H9 (cell line): ENCODE data around the gene SRGAP1. TPM values are rescaled to one million over a fixed set of nuclear protein-coding genes. Genes with fewer than 3 reads are reported as not detected.

Source experiments
- DNase-seq: peaks from one replicate; pipeline ENCODE4 v3.0.0-alpha.2; 2017
- H2AFZ ChIP-seq: one replicate; pipeline ENCODE4 v1.6.1; 2013; ENCODE audit warnings: mild to moderate bottlenecking, low read length, control low read depth, moderate library complexity
- H2AK5ac ChIP-seq: 2 replicates; pipeline ENCODE4 v1.6.1; 2013; ENCODE audit warnings: low read length, control low read depth, mixed read lengths; ENCODE audit not compliant: insufficient read length
- H2BK120ac ChIP-seq: one replicate; pipeline ENCODE4 v1.6.1; 2013; ENCODE audit warnings: low read depth, mild to moderate bottlenecking, low read length, control low read depth, inconsistent platforms; ENCODE audit not compliant: poor library complexity, severe bottlenecking
- H2BK12ac ChIP-seq: 2 replicates; pipeline ENCODE4 v1.6.1; 2013; ENCODE audit warnings: low read length, control low read depth, mixed read lengths, low read depth; ENCODE audit not compliant: insufficient read length
- H2BK15ac ChIP-seq: 2 replicates; pipeline ENCODE4 v1.6.1; 2013; ENCODE audit warnings: low read depth, low read length, control low read depth
- H2BK20ac ChIP-seq: one replicate; pipeline ENCODE4 v1.6.1; 2013; ENCODE audit warnings: low read depth, mild to moderate bottlenecking, low read length, control low read depth, inconsistent platforms; ENCODE audit not compliant: poor library complexity, severe bottlenecking
- H2BK5ac ChIP-seq: 2 replicates; pipeline ENCODE4 v1.6.1; 2013; ENCODE audit warnings: low read length, control low read depth, mixed read lengths; ENCODE audit not compliant: insufficient read length
- H3K14ac ChIP-seq: 2 replicates; pipeline ENCODE4 v1.6.1; 2013; ENCODE audit warnings: low read length, control low read depth; ENCODE audit not compliant: insufficient read depth
- H3K18ac ChIP-seq: 2 replicates; pipeline ENCODE4 v1.6.1; 2013; ENCODE audit warnings: low read depth, mild to moderate bottlenecking, mixed read lengths, low read length, control low read depth; ENCODE audit not compliant: insufficient read length
- H3K23ac ChIP-seq: 2 replicates; pipeline ENCODE4 v1.6.1; 2013; ENCODE audit warnings: low read length, control low read depth, mixed read lengths, low read depth; ENCODE audit not compliant: insufficient read length
- H3K23me2 ChIP-seq: 2 replicates; pipeline ENCODE4 v1.6.1; 2013; ENCODE audit warnings: low read depth, mild to moderate bottlenecking, mixed read lengths, low read length, control low read depth; ENCODE audit not compliant: insufficient read length, poor library complexity, severe bottlenecking
- H3K27ac ChIP-seq: 2 replicates; pipeline ENCODE4 v1.5.1; 2013; ENCODE audit warnings: low read length, control low read depth, mixed read lengths, low read depth; ENCODE audit not compliant: insufficient read length
- H3K27me3 ChIP-seq: 2 replicates; pipeline ENCODE4 v1.6.1; 2013; ENCODE audit warnings: low read length, control low read depth, inconsistent platforms; ENCODE audit not compliant: insufficient read depth
- H3K4ac ChIP-seq: 2 replicates; pipeline ENCODE4 v1.6.1; 2013; ENCODE audit warnings: low read depth, mild to moderate bottlenecking, control low read depth, inconsistent platforms, low read length, moderate library complexity
- H3K4me1 ChIP-seq: 2 replicates; pipeline ENCODE4 v1.6.1; 2013; ENCODE audit warnings: low read length, control low read depth, inconsistent platforms; ENCODE audit not compliant: insufficient read depth
- H3K4me2 ChIP-seq: 2 replicates; pipeline ENCODE4 v1.6.1; 2013; ENCODE audit warnings: low read length, control low read depth, mixed read lengths; ENCODE audit not compliant: insufficient read length, insufficient read depth
- H3K56ac ChIP-seq: 2 replicates; pipeline ENCODE4 v1.6.1; 2013; ENCODE audit warnings: low read depth, mild to moderate bottlenecking, mixed read lengths, low read length, control low read depth; ENCODE audit not compliant: insufficient read length
- H3K79me1 ChIP-seq: 2 replicates; pipeline ENCODE4 v1.6.1; 2013; ENCODE audit warnings: low read depth, mild to moderate bottlenecking, moderate library complexity, low read length, control low read depth, inconsistent platforms; ENCODE audit not compliant: insufficient read depth, poor library complexity, severe bottlenecking
- H3K79me2 ChIP-seq: 2 replicates; pipeline ENCODE4 v1.6.1; 2013; ENCODE audit warnings: low read length, control low read depth, inconsistent platforms; ENCODE audit not compliant: insufficient read depth
- H3K9ac ChIP-seq: 2 replicates; pipeline ENCODE4 v1.6.1; 2013; ENCODE audit warnings: low read length, control low read depth, mixed read lengths; ENCODE audit not compliant: insufficient read length; ENCODE audit errors: extremely low read depth
- H3K9me3 ChIP-seq: one replicate; pipeline ENCODE4 v1.6.1; 2013; ENCODE audit warnings: low read depth, low read length, inconsistent platforms; ENCODE audit not compliant: control insufficient read depth
- H3T11ph ChIP-seq: one replicate; pipeline ENCODE4 v1.6.1; 2013; ENCODE audit warnings: mild to moderate bottlenecking, low read length, control low read depth, inconsistent platforms
- H4K20me1 ChIP-seq: one replicate; pipeline ENCODE4 v1.6.1; 2013; ENCODE audit not compliant: control insufficient read depth, insufficient read length, insufficient read depth
- H4K5ac ChIP-seq: 2 replicates; pipeline ENCODE4 v1.6.1; 2013; ENCODE audit warnings: low read depth, mild to moderate bottlenecking, mixed read lengths, low read length, control low read depth; ENCODE audit not compliant: insufficient read length
- H4K8ac ChIP-seq: replicated peaks from 2 replicates; pipeline ENCODE4 v1.6.1; 2013; ENCODE audit warnings: low read length, control low read depth, mixed read lengths, low read depth; ENCODE audit not compliant: insufficient read length
- H4K91ac ChIP-seq: 2 replicates; pipeline ENCODE4 v1.6.1; 2013; ENCODE audit warnings: low read depth, mild to moderate bottlenecking, moderate library complexity, mixed read lengths, low read length, control low read depth; ENCODE audit not compliant: insufficient read length
- H3K27ac Mint-ChIP-seq, 3 experiments: 2 replicates in 2 of 3; 3 replicates in 1 of 3; pipeline ENCODE4 v1.8.0; 2020 to 2021; ENCODE audit warnings: mixed read lengths in 3 of 3, mild to moderate bottlenecking in 1 of 3, moderate library complexity in 1 of 3
- H3K27me3 Mint-ChIP-seq: 2 replicates; pipeline ENCODE4 v1.8.0; 2021; ENCODE audit warnings: low read depth, mild to moderate bottlenecking, moderate library complexity, mixed read lengths
- H3K36me3 Mint-ChIP-seq, 3 experiments: 2 replicates in 2 of 3; 3 replicates in 1 of 3; pipeline ENCODE4 v1.8.0; 2020 to 2021; ENCODE audit warnings: low read depth in 3 of 3, mixed read lengths in 3 of 3; ENCODE audit not compliant: insufficient read depth in 1 of 3
- H3K4me1 Mint-ChIP-seq, 2 experiments: 2 replicates each; pipeline ENCODE4 v1.8.0; 2020; ENCODE audit warnings: mixed read lengths in 2 of 2
- H3K4me3 Mint-ChIP-seq, 2 experiments: 2 replicates in 1 of 2; 3 replicates in 1 of 2; pipeline ENCODE4 v1.8.0; 2020 to 2021; ENCODE audit warnings: mild to moderate bottlenecking in 2 of 2, mixed read lengths in 2 of 2, moderate library complexity in 1 of 2
- H3K9me3 Mint-ChIP-seq, 2 experiments: 2 replicates in 1 of 2; 3 replicates in 1 of 2; pipeline ENCODE4 v1.8.0; 2020; ENCODE audit warnings: mild to moderate bottlenecking in 2 of 2, mixed read lengths in 2 of 2, moderate library complexity in 1 of 2
- total RNA-seq: library from RNA; stranded (reverse); gene quantifications from 2 replicates; pipeline ENCODE4 v1.2.1, GENCODE V29; 2021
- TF ChIP-seq, protein P1 (sequence below): fragments of 200-600 bp; sonication (generic); conservative IDR thresholded peaks from 3 replicates; pipeline ENCODE4 v1.8.0; 2021; ENCODE audit warnings: antibody characterized with exemption, mild to moderate bottlenecking

Gene SRGAP1
- total RNA-seq, 1 experiment from 2014 or later = 4.8 TPM

DNA sequence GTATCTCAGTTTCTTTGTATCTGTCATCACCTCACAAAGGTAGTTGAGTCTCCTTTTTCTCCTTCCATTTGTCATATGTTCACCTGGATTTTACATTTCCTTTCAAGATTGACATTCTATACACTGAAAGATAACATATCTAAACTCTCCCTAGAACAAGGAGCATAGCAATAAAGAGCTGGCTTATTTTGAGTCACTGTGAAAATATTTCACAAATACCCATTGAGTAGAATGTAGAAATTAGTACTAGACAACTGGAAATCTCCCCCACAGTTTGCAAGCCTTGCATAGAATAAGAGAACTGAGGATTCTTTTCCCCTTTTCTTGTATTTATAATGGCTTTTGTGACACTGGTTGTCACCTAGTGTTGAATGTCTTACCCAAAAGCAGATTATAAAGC is 266.4 kb downstream of the SRGAP1 start:
- DNase-seq = no peak
- Histone ChIP-seq H4K20me1 (no peaks in the 10 kb centered on the region), H2BK5ac (no peak overlapping the region), H3K27ac (no peak overlapping the region), H2AFZ (no peak overlapping the region), H3K23me2 (no peaks in the 10 kb centered on the region), H2BK15ac (no peak overlapping the region), H3K4me2 (no peak overlapping the region), H3K9ac (no peak overlapping the region), H3K56ac (no peak overlapping the region), H3K4ac (no peak overlapping the region), H3K27me3 (no peaks in the 10 kb centered on the region), H4K5ac (no peak overlapping the region), H3K79me2 (no peaks in the 10 kb centered on the region), H3K14ac (no peak overlapping the region), H2BK20ac (no peak overlapping the region), H4K8ac (no peak overlapping the region), H3T11ph (no peak overlapping the region), H2AK5ac (no peak overlapping the region), H3K18ac (no peak overlapping the region), H4K91ac (no peak overlapping the region), H3K79me1 (no peaks in the 10 kb centered on the region), H3K4me1 (no peaks in the 10 kb centered on the region), H3K23ac (no peak overlapping the region), H2BK120ac (no peak overlapping the region), H2BK12ac (no peak overlapping the region), H3K9me3 (no peaks in the 10 kb centered on the region)
- TF ChIP-seq, protein P1, sequence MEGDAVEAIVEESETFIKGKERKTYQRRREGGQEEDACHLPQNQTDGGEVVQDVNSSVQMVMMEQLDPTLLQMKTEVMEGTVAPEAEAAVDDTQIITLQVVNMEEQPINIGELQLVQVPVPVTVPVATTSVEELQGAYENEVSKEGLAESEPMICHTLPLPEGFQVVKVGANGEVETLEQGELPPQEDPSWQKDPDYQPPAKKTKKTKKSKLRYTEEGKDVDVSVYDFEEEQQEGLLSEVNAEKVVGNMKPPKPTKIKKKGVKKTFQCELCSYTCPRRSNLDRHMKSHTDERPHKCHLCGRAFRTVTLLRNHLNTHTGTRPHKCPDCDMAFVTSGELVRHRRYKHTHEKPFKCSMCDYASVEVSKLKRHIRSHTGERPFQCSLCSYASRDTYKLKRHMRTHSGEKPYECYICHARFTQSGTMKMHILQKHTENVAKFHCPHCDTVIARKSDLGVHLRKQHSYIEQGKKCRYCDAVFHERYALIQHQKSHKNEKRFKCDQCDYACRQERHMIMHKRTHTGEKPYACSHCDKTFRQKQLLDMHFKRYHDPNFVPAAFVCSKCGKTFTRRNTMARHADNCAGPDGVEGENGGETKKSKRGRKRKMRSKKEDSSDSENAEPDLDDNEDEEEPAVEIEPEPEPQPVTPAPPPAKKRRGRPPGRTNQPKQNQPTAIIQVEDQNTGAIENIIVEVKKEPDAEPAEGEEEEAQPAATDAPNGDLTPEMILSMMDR = no peak
- no peaks in the 10 kb centered on the region; a peak in 4 of 7 replicates for H3K36me3 Mint-ChIP-seq
- H3K27ac Mint-ChIP-seq = no peak overlapping the region
- H3K27me3 Mint-ChIP-seq = no peaks in the 10 kb centered on the region
- no peaks in the 10 kb centered on the region for H3K4me1 Mint-ChIP-seq
- H3K4me3 Mint-ChIP-seq = no peak overlapping the region
- H3K9me3 Mint-ChIP-seq = no peaks in the 10 kb centered on the region
